ENCODE results near the gene WDR12. TPM values are rescaled to one million over a fixed set of nuclear protein-coding genes. Genes with fewer than 3 reads are reported as not detected.

The WDR12 gene
- total RNA-seq, 2 donors from 2014 or later, result 76.4 to 90.2 TPM

Other genes with a start within 250 kb of the WDR12 start
- 1 to 10 TPM; 5.2 to 9.7 TPM for gene ICA1L, start 39.9 kb downstream of the WDR12 start, total RNA-seq
- gene CARF, start 602 bp upstream of the WDR12 start, total RNA-seq, result 1 to 10 TPM; 3.4 to 4.7 TPM
- 10 to 100 TPM; 12.3 to 19.2 TPM for gene NBEAL1, start 103.2 kb upstream of the WDR12 start, total RNA-seq

All from natural killer cell treated with Interleukin-12 subunit alpha and Interleukin-12 subunit beta and Interleukin-15 and Interleukin-18, amount 100 ng/mL, for 72 hours (primary cell).